GM15510 (cell line): ENCODE data around the gene SLC1A7.

ENCODE experiments used
- POLR2A ChIP-seq: IDR thresholded peaks from 3 replicates; pipeline ENCODE4 v1.6.1; 2011; ENCODE audit warnings: borderline replicate concordance; ENCODE audit not compliant: insufficient read length; ENCODE audit errors: extremely low read depth

SLC1A7 gene

DNA sequence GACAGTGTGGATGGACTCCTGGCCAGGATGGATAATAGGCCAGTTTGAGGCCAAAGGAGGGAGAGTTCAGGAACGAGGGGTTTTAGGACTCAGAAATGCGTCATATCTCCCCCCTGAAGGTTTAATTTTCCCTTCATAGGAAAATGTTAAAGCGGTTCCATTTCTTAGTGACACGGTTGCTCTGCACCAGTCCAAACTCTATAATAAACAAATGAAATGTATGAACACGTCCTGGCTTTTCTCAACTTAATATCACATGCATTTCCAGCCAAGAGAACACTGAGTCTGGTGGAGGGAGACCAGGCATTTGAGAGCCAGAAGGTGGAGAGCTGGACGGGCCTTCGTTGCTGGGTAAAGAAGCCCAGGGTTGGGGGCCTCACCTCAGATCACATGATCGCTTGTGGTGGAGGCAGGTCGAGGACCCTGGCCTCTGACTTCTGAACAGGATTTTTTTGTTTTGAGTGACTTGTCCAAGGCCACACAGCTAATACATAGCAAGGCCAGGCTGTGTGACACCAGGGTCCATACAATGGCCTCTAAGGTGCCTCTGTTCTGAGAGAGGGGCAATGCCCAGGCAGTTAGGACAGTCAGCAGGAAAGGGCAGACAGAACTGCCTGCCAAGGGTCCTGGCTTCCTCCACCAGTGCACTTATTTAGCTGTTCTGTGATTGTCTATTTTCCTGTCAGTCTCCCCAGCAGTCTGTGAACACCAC, 11.4 kb downstream of the SLC1A7 start:
- no peak for TF ChIP-seq POLR2A

DNA sequence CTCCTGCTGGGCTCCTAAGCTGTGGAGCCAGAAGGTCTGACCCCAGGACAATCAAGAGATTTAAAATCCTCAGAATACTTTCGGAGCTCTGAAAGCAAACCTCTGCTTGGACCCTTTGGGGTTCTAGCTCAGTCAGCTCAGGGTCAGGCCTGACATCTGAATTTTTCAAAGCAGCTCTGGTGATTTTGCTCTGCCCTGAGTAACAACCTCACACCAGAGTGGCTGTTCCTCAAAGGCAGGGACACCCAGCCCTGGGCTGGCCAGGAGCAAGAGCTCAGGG, 11.9 kb downstream of the SLC1A7 start:
- TF ChIP-seq POLR2A: no peak

GRCh38 chr1:53129891-53130597, 12.4 kb downstream of the SLC1A7 start:
- TF ChIP-seq POLR2A: no peak

- no peak for TF ChIP-seq POLR2A
These were observed 14.0 kb downstream of the SLC1A7 start for GRCh38 chr1:53128401-53128800.

DNA sequence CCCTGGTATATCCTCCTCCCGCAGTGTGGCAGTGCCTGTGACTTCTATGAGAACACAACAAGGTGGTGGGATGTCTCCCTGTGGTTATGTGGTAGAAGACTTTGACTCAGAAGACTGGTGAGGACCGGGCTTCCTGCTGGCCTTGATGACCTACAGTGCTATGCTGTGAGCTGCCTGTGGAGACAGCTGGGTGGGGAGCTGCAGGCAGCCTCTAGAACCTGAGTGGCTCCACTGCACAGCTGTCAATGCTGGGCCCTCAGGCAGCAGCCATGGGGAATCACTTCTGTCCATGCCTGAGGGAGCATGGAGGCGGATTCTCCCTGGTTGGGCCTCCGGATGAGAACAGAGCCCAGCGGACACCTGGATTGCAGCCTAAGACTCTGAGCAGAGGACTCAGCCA, 14.9 kb downstream of the SLC1A7 start:
- TF ChIP-seq POLR2A: no peak

GRCh38 chr1:53126495-53126894, 15.9 kb downstream of the SLC1A7 start:
- no peak for TF ChIP-seq POLR2A

GRCh38 chr1:53125623-53126360, 16.6 kb downstream of the SLC1A7 start:
- TF ChIP-seq POLR2A: no peak

- no peak for TF ChIP-seq POLR2A
These were observed 17.3 kb downstream of the SLC1A7 start for GRCh38 chr1:53125122-53125521.

GRCh38 chr1:53123453-53124140, 18.8 kb downstream of the SLC1A7 start:
- no peak for TF ChIP-seq POLR2A

DNA sequence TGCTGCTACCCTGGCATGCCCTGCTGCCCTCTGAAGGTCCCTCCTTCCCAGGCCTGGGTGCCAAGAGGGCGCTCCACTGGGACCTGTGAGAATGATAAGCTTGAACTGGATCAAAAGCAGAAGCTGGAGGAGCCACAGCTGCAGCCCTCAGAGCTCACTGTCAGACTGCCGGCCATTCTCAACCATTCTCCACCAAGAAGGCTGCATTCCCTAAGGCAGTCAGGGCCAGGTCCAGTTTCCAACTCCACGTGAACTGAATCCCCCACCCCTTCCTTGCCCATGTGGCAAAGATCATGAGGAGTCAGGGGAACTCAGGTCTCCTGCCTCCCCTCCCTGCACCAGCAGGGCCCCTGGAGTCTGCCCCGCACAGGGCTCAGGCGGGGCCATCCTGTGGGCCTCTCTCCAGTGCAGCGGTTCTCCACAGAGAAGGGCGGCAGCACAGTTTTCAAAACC, 19.5 kb downstream of the SLC1A7 start:
- TF ChIP-seq POLR2A: no peak

DNA sequence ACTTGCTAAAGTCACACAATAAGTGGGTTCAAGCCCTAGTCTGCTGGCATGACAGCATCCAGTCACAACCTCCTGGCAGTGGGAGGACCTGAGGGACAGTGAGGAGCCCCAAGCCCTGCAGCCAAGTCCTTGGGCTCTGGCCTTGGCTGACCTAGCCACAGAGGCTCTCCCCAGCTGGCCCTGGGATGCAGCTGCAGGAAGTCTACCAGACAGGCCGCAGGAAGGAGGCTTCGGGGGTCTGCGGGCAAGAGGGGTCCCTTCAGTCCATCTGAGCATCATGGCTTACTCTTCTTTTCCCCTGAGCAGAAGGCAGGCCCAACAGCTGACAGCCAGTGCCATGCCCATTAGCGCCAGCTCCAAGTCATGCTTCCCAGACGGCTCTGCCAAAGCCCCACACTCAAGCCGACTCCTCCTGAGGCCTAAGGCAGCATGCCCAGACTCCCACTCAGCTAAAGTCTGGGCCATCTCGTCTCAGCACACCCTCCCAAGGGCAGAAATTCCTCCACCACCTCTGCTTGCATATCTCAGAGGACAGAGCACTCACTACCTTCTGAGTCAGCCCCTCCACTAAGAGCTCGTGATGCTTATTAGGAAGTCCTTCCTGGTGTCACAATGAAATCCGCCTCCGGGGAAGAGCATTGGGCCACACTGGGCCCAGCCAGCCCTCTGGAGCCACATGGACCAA, 20.1 kb downstream of the SLC1A7 start:
- TF ChIP-seq POLR2A: no peak

DNA sequence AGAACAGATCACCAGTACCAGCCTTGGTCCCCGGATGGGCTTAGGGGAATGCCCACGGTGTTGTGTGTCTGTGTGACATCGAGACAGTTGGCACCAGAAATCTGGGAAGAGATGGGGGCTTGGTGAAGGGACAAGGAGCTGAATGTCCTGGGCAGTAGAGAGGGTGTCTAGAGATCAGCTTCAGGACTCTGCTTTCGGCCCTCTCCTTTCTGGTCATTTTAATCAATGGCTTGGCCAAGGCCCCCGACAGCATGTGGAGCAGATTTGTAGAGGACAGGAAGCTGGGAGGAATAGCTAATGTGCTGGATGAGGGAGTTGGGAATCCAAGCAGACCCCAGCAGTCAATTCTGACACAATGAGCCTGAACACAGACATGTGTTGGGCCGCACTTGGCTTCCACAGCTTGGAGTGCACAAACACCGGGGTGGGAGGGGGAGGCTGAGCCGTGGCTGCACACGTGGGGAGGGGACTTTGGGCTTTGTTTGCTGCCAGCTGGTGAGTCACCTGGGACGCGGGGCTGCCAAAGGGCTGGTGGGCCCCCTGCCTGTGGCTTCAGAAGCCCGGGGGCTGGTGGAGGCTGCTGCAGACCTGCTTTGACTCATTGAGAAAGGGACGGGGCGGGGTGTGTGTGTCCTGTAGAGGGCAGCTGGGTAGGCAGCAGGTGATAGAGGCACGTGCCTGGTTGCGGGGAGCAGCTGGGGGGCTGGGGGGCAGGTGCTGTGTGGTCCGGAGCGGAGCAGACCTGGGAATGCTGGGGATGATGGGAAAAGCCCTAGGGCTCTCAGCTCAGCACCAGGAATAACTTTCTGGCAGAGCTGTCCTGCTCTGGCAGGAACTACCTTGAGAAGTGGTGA, 20.9 kb downstream of the SLC1A7 start:
- TF ChIP-seq POLR2A: no peak

GRCh38 chr1:53120659-53121058, 21.8 kb downstream of the SLC1A7 start:
- TF ChIP-seq POLR2A: no peak

- no peak for TF ChIP-seq POLR2A
These were observed 24.6 kb downstream of the SLC1A7 start for GRCh38 chr1:53117836-53118235.
